WTC11 (cell line): ENCODE results near the gene NUMA1.

Experiments used
- CREB1 ChIP-seq: sonication (generic); formaldehyde crosslinking; IDR thresholded peaks from 2 replicates; pipeline ENCODE4 v1.8.0; 2023; ENCODE audit warnings: mild to moderate bottlenecking, missing genetic modification reagents
- MAX ChIP-seq: sonication (generic); formaldehyde crosslinking; IDR thresholded peaks from 2 replicates; pipeline ENCODE4 v1.8.0; 2022; ENCODE audit warnings: mild to moderate bottlenecking, missing genetic modification reagents
- MXD4 ChIP-seq: fragments of 250-450 bp; sonication (Bioruptor Pico); IDR thresholded peaks from 2 replicates; pipeline ENCODE4 v1.8.0; 2021; ENCODE audit warnings: mild to moderate bottlenecking, moderate library complexity, borderline replicate concordance
- STAT6 ChIP-seq: sonication (generic); formaldehyde crosslinking; conservative IDR thresholded peaks from 2 replicates; pipeline ENCODE4 v1.8.1; 2023; ENCODE audit warnings: mild to moderate bottlenecking, low read depth, missing genetic modification reagents, moderate library complexity
- TF ChIP-seq, protein P1 (sequence below): fragments of 250-450 bp; sonication (Bioruptor Pico); IDR thresholded peaks from 2 replicates; pipeline ENCODE4 v1.9.0; 2021; ENCODE audit warnings: mild to moderate bottlenecking
- TF ChIP-seq, protein P2 (sequence below): fragments of 200-600 bp; IDR thresholded peaks from 2 replicates; pipeline ENCODE4 v1.8.0; 2022; ENCODE audit warnings: antibody characterized with exemption
- TF ChIP-seq, protein P3 (sequence below): sonication (generic); formaldehyde crosslinking; IDR thresholded peaks from 2 replicates; pipeline ENCODE4 v1.8.1; 2023; ENCODE audit warnings: mild to moderate bottlenecking, missing genetic modification reagents, moderate library complexity

GRCh38 chr11:71976551-71976950, 103.8 kb downstream of the NUMA1 start:
- TF ChIP-seq STAT6 (no peak), MAX (CRISPR knock-in tag) (no peak), MXD4 (no peak), CREB1 (CRISPR knock-in tag) (no peak)
- TF ChIP-seq, protein P1, sequence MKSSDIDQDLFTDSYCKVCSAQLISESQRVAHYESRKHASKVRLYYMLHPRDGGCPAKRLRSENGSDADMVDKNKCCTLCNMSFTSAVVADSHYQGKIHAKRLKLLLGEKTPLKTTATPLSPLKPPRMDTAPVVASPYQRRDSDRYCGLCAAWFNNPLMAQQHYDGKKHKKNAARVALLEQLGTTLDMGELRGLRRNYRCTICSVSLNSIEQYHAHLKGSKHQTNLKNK (CRISPR knock-in tag) = no peak
- TF ChIP-seq, protein P2, sequence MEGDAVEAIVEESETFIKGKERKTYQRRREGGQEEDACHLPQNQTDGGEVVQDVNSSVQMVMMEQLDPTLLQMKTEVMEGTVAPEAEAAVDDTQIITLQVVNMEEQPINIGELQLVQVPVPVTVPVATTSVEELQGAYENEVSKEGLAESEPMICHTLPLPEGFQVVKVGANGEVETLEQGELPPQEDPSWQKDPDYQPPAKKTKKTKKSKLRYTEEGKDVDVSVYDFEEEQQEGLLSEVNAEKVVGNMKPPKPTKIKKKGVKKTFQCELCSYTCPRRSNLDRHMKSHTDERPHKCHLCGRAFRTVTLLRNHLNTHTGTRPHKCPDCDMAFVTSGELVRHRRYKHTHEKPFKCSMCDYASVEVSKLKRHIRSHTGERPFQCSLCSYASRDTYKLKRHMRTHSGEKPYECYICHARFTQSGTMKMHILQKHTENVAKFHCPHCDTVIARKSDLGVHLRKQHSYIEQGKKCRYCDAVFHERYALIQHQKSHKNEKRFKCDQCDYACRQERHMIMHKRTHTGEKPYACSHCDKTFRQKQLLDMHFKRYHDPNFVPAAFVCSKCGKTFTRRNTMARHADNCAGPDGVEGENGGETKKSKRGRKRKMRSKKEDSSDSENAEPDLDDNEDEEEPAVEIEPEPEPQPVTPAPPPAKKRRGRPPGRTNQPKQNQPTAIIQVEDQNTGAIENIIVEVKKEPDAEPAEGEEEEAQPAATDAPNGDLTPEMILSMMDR = no peak
- TF ChIP-seq, protein P3, sequence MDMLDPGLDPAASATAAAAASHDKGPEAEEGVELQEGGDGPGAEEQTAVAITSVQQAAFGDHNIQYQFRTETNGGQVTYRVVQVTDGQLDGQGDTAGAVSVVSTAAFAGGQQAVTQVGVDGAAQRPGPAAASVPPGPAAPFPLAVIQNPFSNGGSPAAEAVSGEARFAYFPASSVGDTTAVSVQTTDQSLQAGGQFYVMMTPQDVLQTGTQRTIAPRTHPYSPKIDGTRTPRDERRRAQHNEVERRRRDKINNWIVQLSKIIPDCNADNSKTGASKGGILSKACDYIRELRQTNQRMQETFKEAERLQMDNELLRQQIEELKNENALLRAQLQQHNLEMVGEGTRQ = no peak
